ENCODE data around the gene SPATA25. TPM values are rescaled to one million over a fixed set of nuclear protein-coding genes. Genes with fewer than 3 reads are reported as not detected.

The SPATA25 gene
- total and polyA plus RNA-seq, 2 donors, result 3.1 to 5.1 TPM

DNA sequence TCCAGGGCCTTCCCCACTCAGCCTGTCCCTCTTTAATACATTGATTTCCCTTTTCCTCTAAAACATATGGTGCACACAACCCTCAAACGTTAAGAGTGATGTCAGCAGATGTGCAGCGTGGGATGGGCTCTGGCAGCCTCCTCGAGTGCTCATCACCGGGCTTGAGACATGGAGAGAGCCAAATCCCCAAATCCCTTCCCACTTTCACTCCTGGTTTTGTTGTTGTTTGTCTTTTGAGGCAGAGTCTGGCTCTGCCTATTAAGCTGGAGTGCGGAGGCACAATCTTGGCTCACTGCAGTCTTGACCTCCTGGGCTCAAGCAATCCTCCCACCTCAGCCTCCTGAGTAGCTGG, 30.3 kb upstream of the SPATA25 start:
- DNase-seq (ENCODE audit: low read depth in 6 of 9, low spot score in 9 of 9), result no peak
- H3K4me1 ChIP-seq (ENCODE audit: control insufficient read depth in 2 of 2, insufficient read depth in 2 of 2, low read length in 2 of 2), result peaks cover 0 to 4% of the 10 kb centered on the region in 2 donors
- H3K36me3 ChIP-seq (ENCODE audit: control insufficient read depth in 2 of 2, insufficient read depth in 2 of 2, low read length in 1 of 2), result no peaks in the 10 kb centered on the region
- no peaks in the 10 kb centered on the region for H3K9me3 ChIP-seq (ENCODE audit: control insufficient read depth in 2 of 2, insufficient read depth in 1 of 2, low read length in 1 of 2)
- H3K27ac ChIP-seq (ENCODE audit: low read depth in 1 of 2, low read length in 1 of 2), result no peak overlapping the region
- H3K27me3 ChIP-seq (ENCODE audit: control insufficient read depth in 2 of 2, insufficient read depth in 1 of 2, low read length in 1 of 2), result peaks cover 2 to 17% of the 10 kb centered on the region in 2 donors
- WGBS, result 92% methylated on average over 5 of the region's 5 CpGs
- H3K4me3 ChIP-seq (ENCODE audit: low read length in 2 of 2), result no peak overlapping the region

- no peak overlapping the region for H3K27ac ChIP-seq (ENCODE audit: low read depth in 1 of 2, low read length in 1 of 2)
- DNase-seq (ENCODE audit: low read depth in 6 of 9, low spot score in 9 of 9), result no peak
- H3K27me3 ChIP-seq (ENCODE audit: control insufficient read depth in 2 of 2, insufficient read depth in 1 of 2, low read length in 1 of 2), result peaks cover 12 to 36% of the 10 kb centered on the region in 2 donors
- H3K4me3 ChIP-seq (ENCODE audit: low read length in 2 of 2), result no peak overlapping the region
- H3K36me3 ChIP-seq (ENCODE audit: control insufficient read depth in 2 of 2, insufficient read depth in 2 of 2, low read length in 1 of 2), result peaks cover 0 to 5% of the 10 kb centered on the region in 2 donors
- peaks cover 16 to 27% of the 10 kb centered on the region in 2 donors for H3K4me1 ChIP-seq (ENCODE audit: control insufficient read depth in 2 of 2, insufficient read depth in 2 of 2, low read length in 2 of 2)
- H3K9me3 ChIP-seq (ENCODE audit: control insufficient read depth in 2 of 2, insufficient read depth in 1 of 2, low read length in 1 of 2), result no peaks in the 10 kb centered on the region
- WGBS, result 85% methylated on average over 5 of the region's 5 CpGs
Observed at GRCh38 chr20:45913116-45913515, 25.7 kb upstream of the SPATA25 start.

DNA sequence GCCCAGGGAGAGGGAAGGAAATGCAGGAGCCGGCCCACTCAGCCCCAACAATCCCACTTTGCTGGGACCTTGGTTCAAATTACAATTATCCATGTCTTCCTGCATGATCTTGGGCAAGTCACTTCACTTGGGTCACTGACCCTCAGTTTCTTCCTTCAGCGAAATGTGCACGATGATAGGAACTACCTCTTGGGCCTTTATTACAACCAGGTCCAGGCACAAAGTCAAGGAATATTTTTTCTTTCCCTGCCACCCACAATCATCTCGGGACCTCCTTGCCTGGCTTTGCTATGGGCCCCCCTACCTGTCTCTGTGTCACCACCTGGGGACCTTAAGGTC, 24.9 kb upstream of the SPATA25 start:
- peaks cover 12 to 36% of the 10 kb centered on the region in 2 donors for H3K27me3 ChIP-seq (ENCODE audit: control insufficient read depth in 2 of 2, insufficient read depth in 1 of 2, low read length in 1 of 2)
- H3K27ac ChIP-seq (ENCODE audit: low read depth in 1 of 2, low read length in 1 of 2), result peak overlapping the region; percentile 46 to 50
- H3K4me3 ChIP-seq (ENCODE audit: low read length in 2 of 2), result no peak overlapping the region
- peaks cover 0 to 5% of the 10 kb centered on the region in 2 donors for H3K36me3 ChIP-seq (ENCODE audit: control insufficient read depth in 2 of 2, insufficient read depth in 2 of 2, low read length in 1 of 2)
- DNase-seq (ENCODE audit: low read depth in 6 of 9, low spot score in 9 of 9), result no peak
- H3K9me3 ChIP-seq (ENCODE audit: control insufficient read depth in 2 of 2, insufficient read depth in 1 of 2, low read length in 1 of 2), result no peaks in the 10 kb centered on the region
- H3K4me1 ChIP-seq (ENCODE audit: control insufficient read depth in 2 of 2, insufficient read depth in 2 of 2, low read length in 2 of 2), result peaks cover 16 to 27% of the 10 kb centered on the region in 2 donors
- 44% methylated on average over 4 of the region's 4 CpGs for whole genome bisulfite sequencing

DNA sequence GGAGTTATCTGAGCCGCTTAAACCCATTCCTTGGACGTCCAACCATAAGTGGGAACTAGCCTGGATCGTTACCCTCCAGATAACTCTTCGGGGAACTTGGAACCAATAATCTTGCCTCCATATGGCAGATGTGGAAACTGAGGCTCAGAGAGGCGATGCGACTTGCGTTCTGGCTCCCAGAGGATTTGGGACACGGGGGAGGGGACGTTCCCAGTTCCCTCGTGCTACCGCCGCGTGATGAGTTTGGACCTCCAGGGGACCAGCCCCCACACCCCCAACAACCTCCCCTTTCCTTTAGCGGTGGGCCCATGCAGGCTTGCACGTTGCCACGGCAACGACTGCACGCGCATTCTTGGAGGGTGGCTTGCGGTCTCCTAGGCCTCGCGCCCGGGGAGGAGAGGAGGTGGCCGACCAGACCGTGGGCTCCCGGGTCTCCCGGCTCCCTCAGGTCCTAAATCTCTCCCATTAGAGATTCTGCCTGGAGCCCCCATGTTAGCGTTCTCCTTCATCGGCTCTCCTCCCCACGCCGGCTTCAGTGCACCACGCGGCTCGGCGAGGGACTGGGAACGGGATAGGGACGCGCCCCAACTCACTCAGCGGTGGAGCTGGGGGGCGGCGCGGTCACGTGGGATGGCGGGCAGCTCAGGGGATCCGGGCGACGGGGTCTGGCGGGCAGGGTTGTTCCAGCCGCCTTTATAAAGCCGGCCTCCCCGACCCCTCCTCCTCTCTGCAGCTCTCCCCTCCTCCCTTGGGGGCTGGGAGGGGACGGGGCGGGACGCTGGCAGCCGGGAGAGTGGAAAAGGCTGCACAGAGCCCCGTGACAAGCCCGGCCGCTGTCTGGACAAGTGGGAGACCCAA, 24.3 kb upstream of the SPATA25 start, which contains the start of gene PLTP:
Gene PLTP (minus strand): TSS at position 670 of the 858 bp plus-strand sequence. CDS start 703 bp downstream, outside the sequence.
- Histone ChIP-seq H3K27me3 (ENCODE audit: control insufficient read depth in 2 of 2, insufficient read depth in 1 of 2, low read length in 1 of 2) (peaks cover 12 to 36% of the 10 kb centered on the region in 2 donors), H3K4me1 (ENCODE audit: control insufficient read depth in 2 of 2, insufficient read depth in 2 of 2, low read length in 2 of 2) (peaks cover 16 to 27% of the 10 kb centered on the region in 2 donors), H3K27ac (ENCODE audit: low read depth in 1 of 2, low read length in 1 of 2) (peak within 1 kb of the TSS; percentile 55 to 82), H3K9me3 (ENCODE audit: control insufficient read depth in 2 of 2, insufficient read depth in 1 of 2, low read length in 1 of 2) (no peaks in the 10 kb centered on the region), H3K4me3 (ENCODE audit: low read length in 2 of 2) (peak within 1 kb of the TSS; percentile 32 to 45), H3K36me3 (ENCODE audit: control insufficient read depth in 2 of 2, insufficient read depth in 2 of 2, low read length in 1 of 2) (peaks cover 0 to 5% of the 10 kb centered on the region in 2 donors)
- DNase-seq (ENCODE audit: low read depth in 6 of 9, low spot score in 9 of 9), result peak in 2 of 9 donors; percentile 52 to 71
- under 1% methylated on average over 58 of the region's 58 CpGs for WGBS

GRCh38 chr20:45910670-45911485, 23.5 kb upstream of the SPATA25 start:
- Histone ChIP-seq H3K9me3 (ENCODE audit: control insufficient read depth in 2 of 2, insufficient read depth in 1 of 2, low read length in 1 of 2) (no peaks in the 10 kb centered on the region), H3K4me3 (ENCODE audit: low read length in 2 of 2) (peak overlapping the region; percentile 32 to 45), H3K36me3 (ENCODE audit: control insufficient read depth in 2 of 2, insufficient read depth in 2 of 2, low read length in 1 of 2) (peaks cover 0 to 5% of the 10 kb centered on the region in 2 donors), H3K27ac (ENCODE audit: low read depth in 1 of 2, low read length in 1 of 2) (peak overlapping the region; percentile 55 to 82), H3K27me3 (ENCODE audit: control insufficient read depth in 2 of 2, insufficient read depth in 1 of 2, low read length in 1 of 2) (peaks cover 12 to 36% of the 10 kb centered on the region in 2 donors), H3K4me1 (ENCODE audit: control insufficient read depth in 2 of 2, insufficient read depth in 2 of 2, low read length in 2 of 2) (peaks cover 16 to 31% of the 10 kb centered on the region in 2 donors)
- WGBS, result 2% methylated on average over 43 of the region's 43 CpGs
- DNase-seq (ENCODE audit: low read depth in 6 of 9, low spot score in 9 of 9), result peak in 8 of 9 donors; percentile 45 to 94 (median 80)

- Histone ChIP-seq H3K9me3 (ENCODE audit: control insufficient read depth in 2 of 2, insufficient read depth in 1 of 2, low read length in 1 of 2) (no peaks in the 10 kb centered on the region), H3K4me1 (ENCODE audit: control insufficient read depth in 2 of 2, insufficient read depth in 2 of 2, low read length in 2 of 2) (peaks cover 16 to 39% of the 10 kb centered on the region in 2 donors), H3K27ac (ENCODE audit: low read depth in 1 of 2, low read length in 1 of 2) (no peak overlapping the region), H3K27me3 (ENCODE audit: control insufficient read depth in 2 of 2, insufficient read depth in 1 of 2, low read length in 1 of 2) (peaks cover 12 to 36% of the 10 kb centered on the region in 2 donors), H3K36me3 (ENCODE audit: control insufficient read depth in 2 of 2, insufficient read depth in 2 of 2, low read length in 1 of 2) (peaks cover 0 to 5% of the 10 kb centered on the region in 2 donors), H3K4me3 (ENCODE audit: low read length in 2 of 2) (peak overlapping the region in 1 of 2 donors; percentile 45)
- WGBS, result 84% methylated on average over 22 of the region's 22 CpGs
- no peak for DNase-seq (ENCODE audit: low read depth in 6 of 9, low spot score in 9 of 9)
Observed at GRCh38 chr20:45909817-45910669, 22.6 kb upstream of the SPATA25 start.

DNA sequence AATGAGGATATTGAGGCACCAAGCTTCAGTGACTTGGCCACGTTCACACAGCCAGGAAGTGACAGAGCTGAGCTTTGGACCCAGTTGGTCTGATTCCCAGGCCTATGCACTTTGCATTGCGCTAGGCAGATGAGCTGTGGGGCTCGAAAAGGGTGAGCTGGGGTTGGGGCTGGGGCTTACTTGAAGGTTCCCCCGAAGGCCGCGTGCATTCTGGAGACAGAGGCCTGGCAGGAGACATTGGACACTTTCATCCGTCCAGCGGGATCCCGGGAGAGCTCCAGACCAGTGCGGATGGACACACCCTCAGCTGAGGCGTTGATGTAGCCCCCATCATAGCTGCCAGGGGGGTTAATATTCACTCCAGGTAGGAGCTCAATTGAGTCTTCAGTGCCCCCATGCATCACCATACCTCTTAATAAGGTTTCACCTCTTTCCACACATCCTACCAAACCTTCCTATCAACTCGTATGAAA, 21.9 kb upstream of the SPATA25 start:
- Histone ChIP-seq H3K36me3 (ENCODE audit: control insufficient read depth in 2 of 2, insufficient read depth in 2 of 2, low read length in 1 of 2) (peaks cover 0 to 5% of the 10 kb centered on the region in 2 donors), H3K27me3 (ENCODE audit: control insufficient read depth in 2 of 2, insufficient read depth in 1 of 2, low read length in 1 of 2) (peaks cover 12 to 36% of the 10 kb centered on the region in 2 donors), H3K27ac (ENCODE audit: low read depth in 1 of 2, low read length in 1 of 2) (no peak overlapping the region), H3K4me1 (ENCODE audit: control insufficient read depth in 2 of 2, insufficient read depth in 2 of 2, low read length in 2 of 2) (peaks cover 16 to 46% of the 10 kb centered on the region in 2 donors), H3K9me3 (ENCODE audit: control insufficient read depth in 2 of 2, insufficient read depth in 1 of 2, low read length in 1 of 2) (no peaks in the 10 kb centered on the region), H3K4me3 (ENCODE audit: low read length in 2 of 2) (peak overlapping the region in 1 of 2 donors; percentile 2)
- DNase-seq (ENCODE audit: low read depth in 6 of 9, low spot score in 9 of 9), result no peak
- 94% methylated on average over 12 of the region's 12 CpGs for WGBS

GRCh38 chr20:45908084-45908483, 20.7 kb upstream of the SPATA25 start:
- Histone ChIP-seq H3K4me3 (ENCODE audit: low read length in 2 of 2) (no peak overlapping the region), H3K36me3 (ENCODE audit: control insufficient read depth in 2 of 2, insufficient read depth in 2 of 2, low read length in 1 of 2) (peaks cover 0 to 5% of the 10 kb centered on the region in 2 donors), H3K27ac (ENCODE audit: low read depth in 1 of 2, low read length in 1 of 2) (no peak overlapping the region), H3K27me3 (ENCODE audit: control insufficient read depth in 2 of 2, insufficient read depth in 1 of 2, low read length in 1 of 2) (peaks cover 12 to 26% of the 10 kb centered on the region in 2 donors), H3K4me1 (ENCODE audit: control insufficient read depth in 2 of 2, insufficient read depth in 2 of 2, low read length in 2 of 2) (peaks cover 16 to 51% of the 10 kb centered on the region in 2 donors), H3K9me3 (ENCODE audit: control insufficient read depth in 2 of 2, insufficient read depth in 1 of 2, low read length in 1 of 2) (no peaks in the 10 kb centered on the region)
- DNase-seq (ENCODE audit: low read depth in 6 of 9, low spot score in 9 of 9), result no peak
- WGBS, result 95% methylated on average over 2 of the region's 2 CpGs
